WI38 (cell line): ENCODE results near the gene DAPL1.

Experiments
- H3K4me3 ChIP-seq: 2 replicates; pipeline ENCODE4 v1.5.1; 2011; ENCODE audit warnings: low read depth, mild to moderate bottlenecking, control low read depth, low read length
- CTCF ChIP-seq: IDR thresholded peaks from 2 replicates; pipeline ENCODE4 v1.5.1; 2012; ENCODE audit warnings: low read depth, mild to moderate bottlenecking, control low read depth, low read length

The DAPL1 gene

GRCh38 chr2:158766524-158766923 lies 28.6 kb upstream of the DAPL1 start:
- no peak for TF ChIP-seq CTCF
- no peak overlapping the region for H3K4me3 ChIP-seq

GRCh38 chr2:158772306-158773078 lies 22.6 kb upstream of the DAPL1 start:
- TF ChIP-seq CTCF = no peak
- H3K4me3 ChIP-seq = no peak overlapping the region

- no peak overlapping the region for H3K4me3 ChIP-seq
- no peak for TF ChIP-seq CTCF
These were observed 22.0 kb upstream of the DAPL1 start for GRCh38 chr2:158773121-158773520.

- TF ChIP-seq CTCF = no peak
- no peak overlapping the region for H3K4me3 ChIP-seq
These were observed 20.4 kb upstream of the DAPL1 start for GRCh38 chr2:158774681-158775080.

- no peak overlapping the region for H3K4me3 ChIP-seq
- no peak for TF ChIP-seq CTCF
These were observed 19.7 kb upstream of the DAPL1 start for GRCh38 chr2:158775273-158776027.

- no peak for TF ChIP-seq CTCF
- H3K4me3 ChIP-seq = no peak overlapping the region
These were observed 18.9 kb upstream of the DAPL1 start for GRCh38 chr2:158776231-158776630.

- TF ChIP-seq CTCF = no peak
- H3K4me3 ChIP-seq = no peak overlapping the region
These were observed 18.0 kb upstream of the DAPL1 start for GRCh38 chr2:158777077-158777476.
